Measurements from ENCODE around the gene GPRIN1.

GPRIN1 gene

DNA sequence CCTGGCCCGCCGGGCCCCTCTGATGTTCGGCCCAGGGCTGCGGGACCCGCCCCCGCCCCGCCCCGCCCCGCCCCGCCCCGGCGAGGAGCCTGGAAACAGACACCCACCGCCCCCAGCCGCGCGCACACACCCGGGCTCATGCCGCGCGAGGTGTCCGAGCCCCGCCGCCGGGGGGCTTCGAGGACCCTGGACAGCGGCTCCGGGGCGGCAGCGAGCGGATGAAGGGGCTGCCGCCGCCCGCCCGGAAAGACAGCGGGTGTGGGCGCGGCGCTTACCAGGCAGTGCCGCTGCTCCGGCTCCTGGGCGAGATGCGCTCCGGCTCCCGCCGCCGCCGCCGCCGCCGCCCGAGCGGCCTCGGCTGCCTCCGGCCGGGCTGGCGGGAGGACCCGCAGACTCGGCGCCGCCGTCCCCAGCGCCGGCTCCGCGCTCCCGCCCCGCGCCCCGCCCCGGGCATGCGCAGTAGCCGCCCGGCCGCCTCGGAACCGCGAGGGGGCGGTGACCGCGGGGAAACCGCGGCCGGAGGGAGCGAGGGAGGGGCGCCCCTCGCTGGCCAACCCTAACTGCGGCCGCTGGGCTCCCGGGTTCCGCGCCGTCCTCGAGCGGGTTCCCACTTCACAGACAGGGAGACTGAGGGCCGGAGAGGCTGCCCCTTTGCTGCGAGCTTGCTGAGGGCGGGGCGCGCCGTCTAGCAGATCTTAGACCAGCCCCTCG is at the start of gene GPRIN1:
GPRIN1 (minus strand) TSS at position 433 of the 711 bp plus-strand sequence. CDS start 10,322 bp downstream, outside the sequence.
- DNase-seq (ENCODE audit: low spot score), result peak; percentile 88

DNA sequence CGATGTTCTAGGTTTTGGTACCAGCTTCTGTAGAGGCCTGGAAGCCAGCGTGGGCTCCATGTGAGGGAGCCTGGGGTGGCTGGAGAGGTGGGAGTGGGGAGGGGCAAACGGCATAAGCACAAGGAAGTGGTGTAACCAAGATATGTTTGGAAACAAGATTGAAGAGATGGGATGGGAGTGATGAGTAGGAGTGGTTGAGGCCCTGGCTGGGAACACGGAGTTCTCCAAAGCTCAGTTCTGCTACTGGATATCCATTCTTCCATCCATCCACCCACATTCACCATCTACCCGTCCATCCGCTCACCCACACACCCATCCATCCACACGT is 49.5 kb upstream of the GPRIN1 start:
- no peak for DNase-seq (ENCODE audit: low spot score)

DNA sequence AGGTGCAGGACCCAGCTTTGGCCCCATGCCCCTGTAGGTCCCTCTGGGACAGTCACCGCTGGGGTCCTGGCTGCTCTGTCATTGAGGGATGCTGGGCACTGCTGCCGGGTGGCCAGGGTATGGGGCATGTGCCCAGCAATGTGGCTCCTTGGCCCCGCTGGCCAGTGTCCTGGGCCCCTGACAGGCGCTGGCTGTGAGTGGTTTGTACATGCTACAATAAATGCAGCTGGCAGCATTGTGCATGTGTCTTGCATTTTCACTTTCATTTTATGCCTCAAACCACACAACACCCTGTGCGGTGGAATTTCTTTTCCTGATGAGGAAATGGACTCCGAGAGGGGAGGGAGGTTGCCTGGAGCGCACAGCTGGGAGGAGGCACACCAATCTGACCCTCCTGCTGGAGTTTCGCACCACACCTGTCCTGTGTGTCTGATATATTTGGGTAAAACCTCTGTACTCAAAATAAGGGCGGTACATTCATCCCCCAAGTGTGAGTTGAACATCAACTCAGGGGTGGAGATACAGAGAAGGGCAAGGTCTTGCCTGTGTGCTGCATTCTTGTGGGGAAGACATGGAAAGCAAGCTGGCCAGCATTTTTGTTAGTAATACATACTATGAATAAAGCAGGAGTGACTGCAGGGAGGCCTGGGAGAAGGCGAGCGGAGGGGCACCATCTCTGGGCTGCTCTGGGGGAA is 49.0 kb upstream of the GPRIN1 start:
- no peak for DNase-seq (ENCODE audit: low spot score)

DNA sequence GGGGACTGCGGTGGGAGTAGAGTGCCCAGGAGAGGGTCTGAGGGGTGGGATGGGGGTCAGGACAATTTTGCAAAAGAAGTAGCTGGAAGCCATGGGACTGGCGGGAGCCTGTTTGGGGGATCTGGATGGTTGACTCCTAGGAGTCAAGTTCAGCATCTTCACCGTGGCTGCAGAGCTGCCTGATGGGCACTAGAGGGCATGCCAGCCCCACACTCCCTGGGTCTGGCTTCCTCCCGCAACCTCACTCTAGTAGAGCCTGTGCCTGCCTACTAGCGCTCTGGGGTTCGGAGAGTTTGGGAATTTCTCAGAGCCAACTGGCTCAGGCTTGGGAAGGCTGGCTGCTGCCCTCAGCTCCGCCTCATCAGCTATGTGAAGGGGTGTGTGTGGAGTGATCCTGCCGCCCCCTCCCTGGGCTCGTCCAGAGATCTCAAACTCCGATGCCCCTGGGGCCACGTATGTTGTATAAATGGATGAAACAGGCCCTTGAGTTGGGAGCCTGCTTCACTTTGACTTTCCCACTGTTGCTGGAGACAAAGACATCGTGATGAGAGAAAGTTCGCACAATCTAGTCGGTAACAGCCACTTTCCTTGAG is 48.1 kb upstream of the GPRIN1 start:
- DNase-seq (ENCODE audit: low spot score), result peak; percentile 62

DNA sequence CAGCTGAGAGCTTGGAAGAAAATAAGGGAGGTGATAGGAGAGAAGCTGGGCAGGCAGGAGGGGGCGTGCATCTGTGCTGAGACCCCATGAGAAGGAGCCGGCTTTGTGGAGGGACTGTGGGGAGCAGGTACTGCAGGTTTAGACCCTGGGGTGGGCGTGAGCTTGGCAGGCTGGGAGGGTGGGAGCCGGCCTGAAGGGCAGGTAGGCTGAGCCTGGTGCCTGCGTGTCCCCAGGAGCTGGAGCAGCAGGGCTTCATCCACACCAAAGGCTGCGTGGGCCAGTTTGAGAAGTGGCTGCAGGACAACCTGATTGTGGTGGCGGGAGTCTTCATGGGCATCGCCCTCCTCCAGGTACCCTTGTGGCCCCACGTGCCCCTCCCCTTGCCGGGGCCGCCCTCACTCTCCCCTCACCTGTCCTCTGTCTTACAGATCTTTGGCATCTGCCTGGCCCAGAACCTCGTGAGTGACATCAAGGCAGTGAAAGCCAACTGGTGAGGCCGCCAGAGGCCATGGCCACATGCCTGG is 46.6 kb upstream of the GPRIN1 start:
- no peak for DNase-seq (ENCODE audit: low spot score)

GRCh38 chr5:176654856-176655255 is 44.9 kb upstream of the GPRIN1 start:
- no peak for DNase-seq (ENCODE audit: low spot score)

GRCh38 chr5:176653401-176654385 is 43.7 kb upstream of the GPRIN1 start:
- no peak for DNase-seq (ENCODE audit: low spot score)

DNA sequence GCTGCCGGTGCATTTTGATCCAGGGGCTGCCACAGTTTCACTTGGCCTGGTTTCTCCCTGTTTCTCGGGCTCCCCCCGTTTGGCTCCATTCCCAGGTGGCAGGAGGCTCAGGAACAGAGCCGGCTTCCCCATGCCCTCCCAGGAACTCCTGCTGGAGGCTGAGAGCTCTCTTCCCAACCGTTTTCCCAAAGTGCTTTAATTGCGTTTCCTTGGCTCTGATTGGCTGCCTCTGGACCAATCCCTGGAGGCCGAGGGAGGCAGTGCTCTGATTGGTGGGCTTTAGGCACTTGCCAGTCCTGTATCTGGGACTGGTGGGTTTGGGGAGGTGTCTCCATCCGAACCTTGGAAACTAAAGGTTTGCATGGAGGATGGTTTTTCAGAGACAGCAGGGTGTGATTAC is 42.2 kb upstream of the GPRIN1 start:
- DNase-seq (ENCODE audit: low spot score), result no peak

DNA sequence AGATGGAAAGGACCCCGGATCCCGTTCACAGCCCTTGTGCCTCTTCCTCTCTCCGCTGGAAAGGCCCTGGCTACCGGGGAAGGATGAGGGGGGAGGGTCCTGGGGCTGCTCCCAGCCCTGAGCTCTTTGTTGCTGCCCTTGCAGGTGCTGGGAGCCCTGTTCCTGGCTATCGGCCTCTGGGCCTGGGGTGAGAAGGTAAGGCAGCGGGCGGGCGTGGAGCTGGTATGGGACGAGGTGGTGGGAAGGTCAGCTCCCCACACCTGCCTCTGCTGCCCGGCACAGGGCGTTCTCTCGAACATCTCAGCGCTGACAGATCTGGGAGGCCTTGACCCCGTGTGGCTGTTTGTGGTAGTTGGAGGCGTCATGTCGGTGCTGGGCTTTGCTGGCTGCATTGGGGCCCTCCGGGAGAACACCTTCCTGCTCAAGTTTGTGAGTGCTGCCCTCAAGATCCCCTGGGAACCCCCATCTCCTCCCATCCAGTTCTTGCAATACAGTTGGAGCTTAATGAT is 41.6 kb upstream of the GPRIN1 start:
- no peak for DNase-seq (ENCODE audit: low spot score)

GRCh38 chr5:176650354-176650884 is 40.5 kb upstream of the GPRIN1 start:
- DNase-seq (ENCODE audit: low spot score), result no peak

DNA sequence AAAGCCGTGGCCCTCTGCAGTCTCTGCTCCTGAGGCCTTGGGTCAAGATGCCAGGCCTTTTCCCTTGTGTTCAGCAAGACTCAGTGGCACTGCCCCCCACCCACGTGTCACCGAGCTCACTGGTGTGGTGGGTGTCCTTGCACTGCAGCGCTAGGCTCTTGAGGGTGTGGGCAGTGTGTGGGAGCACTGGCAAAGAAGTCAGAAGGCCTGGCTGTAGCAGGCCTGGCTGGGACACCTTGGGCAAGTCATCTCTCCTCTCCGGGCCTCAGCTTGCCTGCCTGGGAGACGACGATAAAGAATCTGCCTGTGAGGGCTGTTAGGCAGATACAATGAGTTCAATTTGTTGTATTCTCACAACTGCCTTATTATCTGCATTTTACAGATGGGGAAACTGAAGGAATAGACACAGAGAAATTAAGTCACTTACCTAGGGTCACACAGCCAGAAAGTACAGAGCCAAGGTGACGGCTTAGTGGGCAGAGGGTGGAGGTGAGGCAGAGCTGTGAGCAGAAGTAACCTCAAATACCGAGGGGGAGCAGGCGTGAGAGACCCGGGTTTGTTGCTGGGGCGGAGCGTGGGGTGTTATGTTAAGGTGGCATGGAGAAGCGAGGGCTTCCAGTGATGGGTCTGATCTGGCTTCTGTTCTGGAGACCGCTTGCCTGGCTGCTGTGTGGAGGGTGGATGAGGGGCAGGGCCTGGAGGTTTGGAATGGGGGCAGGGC is 38.7 kb upstream of the GPRIN1 start:
- DNase-seq (ENCODE audit: low spot score), result no peak

DNA sequence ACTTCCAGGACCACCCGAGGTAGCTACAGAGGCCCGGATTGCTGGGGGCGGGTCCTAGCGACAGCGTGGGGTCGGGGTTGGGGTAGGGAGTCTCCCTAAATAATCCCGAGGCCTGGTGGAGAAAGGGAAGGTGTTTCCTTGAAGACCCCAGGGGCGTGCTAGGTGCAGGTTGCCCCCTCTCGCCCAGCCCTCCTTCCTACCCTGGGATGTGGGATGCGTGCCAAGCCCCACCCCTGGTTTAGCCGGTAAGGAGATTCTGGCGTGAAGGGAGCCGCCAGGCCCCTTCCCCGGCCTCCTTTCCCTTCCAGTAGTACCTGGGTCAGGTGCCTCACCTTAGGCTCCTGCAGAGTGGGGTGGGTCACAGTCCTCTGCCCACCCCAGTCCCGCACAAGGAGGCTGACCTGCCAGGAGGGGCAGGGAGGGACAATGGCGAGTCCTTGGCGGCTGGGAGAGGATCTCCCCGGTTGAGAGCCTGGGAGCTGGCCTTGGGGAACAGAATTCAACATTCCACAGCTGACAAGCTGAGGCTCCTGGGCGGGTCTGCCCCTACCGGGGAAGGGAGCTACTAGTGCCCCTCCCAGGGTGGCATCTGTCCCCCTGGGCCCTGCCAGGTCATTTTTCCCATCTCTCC is 38.0 kb upstream of the GPRIN1 start:
- no peak for DNase-seq (ENCODE audit: low spot score)

- peak; percentile 100 for DNase-seq (ENCODE audit: low spot score)
Observed at GRCh38 chr5:176647030-176647842, 37.3 kb upstream of the GPRIN1 start, which contains the start of gene TSPAN17. Gene TSPAN17, plus strand, starts transcription at chr5:176647484. Its CDS starts 132 bp downstream, at chr5:176647616.

GRCh38 chr5:176646707-176647029 is 36.7 kb upstream of the GPRIN1 start:
- no peak for DNase-seq (ENCODE audit: low spot score)

DNA sequence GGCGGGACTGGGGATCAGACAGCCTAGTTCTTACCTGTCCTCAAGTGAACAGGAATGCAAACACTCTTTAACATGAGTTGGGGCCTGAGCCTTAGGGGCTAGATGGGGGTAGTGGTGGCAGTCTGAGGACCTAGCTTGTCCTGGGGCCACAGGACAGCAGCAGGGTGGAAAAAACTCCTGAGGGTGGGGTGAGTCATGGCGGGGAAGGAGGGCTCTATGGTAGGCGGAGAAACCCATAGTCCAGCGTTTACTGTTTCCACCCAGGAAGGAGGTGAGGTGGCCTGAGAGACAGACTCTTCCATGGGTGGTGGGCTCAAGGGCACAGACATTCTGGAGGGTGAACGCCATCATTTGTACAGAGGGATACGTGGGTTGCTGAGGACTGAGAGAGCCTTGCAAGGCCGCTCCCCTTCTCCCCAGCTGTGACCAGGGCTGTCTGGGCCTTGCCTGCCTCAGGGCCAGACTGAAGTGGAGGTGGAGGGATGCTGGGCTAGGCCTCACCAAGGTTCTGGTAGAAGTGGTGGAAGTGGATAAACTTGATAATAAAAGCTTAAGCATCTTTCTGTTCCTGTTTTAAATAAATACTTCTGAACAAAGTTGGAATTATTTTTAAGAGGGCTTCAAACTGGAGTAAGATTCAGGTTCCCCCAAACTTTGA is 36.2 kb upstream of the GPRIN1 start:
- no peak for DNase-seq (ENCODE audit: low spot score)

- no peak for DNase-seq (ENCODE audit: low spot score)
Observed at GRCh38 chr5:176644878-176645670, 35.1 kb upstream of the GPRIN1 start.

DNA sequence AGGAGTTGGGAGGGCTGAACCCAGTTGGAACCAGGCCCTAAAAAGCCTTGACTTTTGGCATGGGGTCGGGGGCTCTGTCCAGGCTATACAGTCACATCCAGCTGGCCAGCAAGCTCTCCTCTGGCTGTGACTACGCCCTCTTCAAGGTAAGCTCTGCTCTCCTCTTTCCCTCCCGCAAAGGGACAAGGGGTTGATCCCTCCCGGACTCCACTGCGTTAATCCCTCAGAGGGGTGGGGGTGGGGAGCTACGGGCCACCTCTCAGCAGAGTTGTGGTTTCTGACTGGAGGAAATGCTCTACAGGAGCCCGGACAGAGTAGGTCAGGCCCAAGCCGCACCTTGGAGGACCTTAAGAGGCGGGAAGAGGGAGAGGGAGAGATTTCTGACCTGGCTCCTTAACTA is 34.3 kb upstream of the GPRIN1 start:
- no peak for DNase-seq (ENCODE audit: low spot score)
